Activated B cell treated with CpG ODN at 0.5 μM for 24 hours (primary cell): ENCODE results near the gene DYRK1A. TPM values are rescaled to one million over a fixed set of nuclear protein-coding genes. Genes with fewer than 3 reads are reported as not detected.

Experiments used
- ATAC-seq: fragments of 200-7000 bp; cut with Tn5 transposase; one replicate; pipeline ENCODE4 v1.10.0; 2021; ENCODE audit warnings: low read depth, mild to moderate bottlenecking, moderate library complexity
- CTCF ChIA-PET: fragments of 350-600 bp; sonication (Branson Sonifier 250); formaldehyde crosslinking; loops from one replicate; lab custom pipeline; 2021; ENCODE audit warnings: antibody characterized with exemption; lab: Charles Lee
- POLR2A ChIA-PET: fragments of 350-600 bp; sonication (Branson Sonifier 250); formaldehyde crosslinking; loops from one replicate; lab custom pipeline; 2021; ENCODE audit warnings: antibody characterized with exemption; lab: Charles Lee
- DNase-seq: peaks from one replicate; pipeline ENCODE4 v3.0.0; 2022
- H3K27ac Mint-ChIP-seq: one replicate; pipeline ENCODE4 v1.8.0; 2020; ENCODE audit warnings: mixed read lengths
- H3K27me3 Mint-ChIP-seq: one replicate; pipeline ENCODE4 v1.8.0; 2021; ENCODE audit warnings: mixed read lengths
- H3K36me3 Mint-ChIP-seq: one replicate; pipeline ENCODE4 v1.8.0; 2021; ENCODE audit warnings: low read depth, mixed read lengths
- H3K4me1 Mint-ChIP-seq: one replicate; pipeline ENCODE4 v1.8.0; 2021; ENCODE audit warnings: mixed read lengths
- H3K4me3 Mint-ChIP-seq: one replicate; pipeline ENCODE4 v1.8.0; 2020; ENCODE audit warnings: mild to moderate bottlenecking, mixed read lengths
- H3K9me3 Mint-ChIP-seq: one replicate; pipeline ENCODE4 v1.8.0; 2020; ENCODE audit warnings: mixed read lengths
- intact Hi-C: fragments of 100-400 bp; cut with micrococcal nuclease; formaldehyde crosslinking; loops from one replicate; pipeline ENCODE4 v1.15.1; 2024
- total RNA-seq: library from RNA; stranded (reverse); gene quantifications from 2 replicates; pipeline ENCODE4 v1.2.3, GENCODE V29; 2022
- TF ChIP-seq, protein P1 (sequence below): fragments of 200-600 bp; IDR thresholded peaks from one replicate; pipeline ENCODE4 v1.8.0; 2022; ENCODE audit warnings: antibody characterized with exemption, mild to moderate bottlenecking

Gene DYRK1A
- total RNA-seq, 1 donor from 2014 or later = 99.9 TPM

DNA sequence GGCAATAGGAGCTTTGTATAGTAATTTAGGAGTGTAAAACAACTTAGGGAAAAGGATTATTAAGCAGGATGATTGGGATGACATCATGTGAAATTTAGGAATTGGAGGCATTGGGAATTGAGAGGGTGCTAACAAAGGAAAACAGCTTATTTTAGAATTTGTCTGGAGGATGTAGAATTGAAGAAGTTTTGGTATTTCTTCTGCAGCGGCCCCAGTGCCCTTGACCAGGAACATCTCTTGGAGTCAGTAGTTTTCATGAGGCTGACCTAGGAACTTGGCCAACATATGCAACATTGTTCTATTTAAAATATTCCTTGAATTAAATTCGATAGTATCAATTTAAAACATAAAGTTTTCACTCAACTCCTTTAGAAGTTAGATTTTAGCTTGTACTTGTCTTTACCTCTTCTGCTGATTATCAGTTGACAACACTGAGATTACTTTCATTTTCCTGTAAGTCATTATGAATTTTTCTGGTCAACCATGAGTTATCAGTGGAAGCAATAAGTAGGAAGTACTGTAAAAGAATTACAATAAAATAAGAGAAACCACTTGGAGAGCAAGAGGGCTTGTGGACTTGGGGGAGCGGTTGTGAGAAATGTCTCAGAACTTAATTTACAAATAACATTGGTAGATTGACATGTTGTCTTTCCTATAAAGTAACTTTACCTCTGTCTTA is 52.8 kb downstream of the DYRK1A start:
- intact Hi-C loops = no loop called here
- ChIA-PET CTCF (no interaction called here), POLR2A (no interaction called here)
- Mint-ChIP-seq H3K4me3 (no peak overlapping the region), H3K27me3 (no peaks in the 10 kb centered on the region), H3K9me3 (no peaks in the 10 kb centered on the region), H3K27ac (no peak overlapping the region), H3K36me3 (peaks cover 39% of the 10 kb centered on the region), H3K4me1 (peaks cover 67% of the 10 kb centered on the region)
- DNase-seq (no peak), ATAC-seq (no peak)
- TF ChIP-seq, protein P1, sequence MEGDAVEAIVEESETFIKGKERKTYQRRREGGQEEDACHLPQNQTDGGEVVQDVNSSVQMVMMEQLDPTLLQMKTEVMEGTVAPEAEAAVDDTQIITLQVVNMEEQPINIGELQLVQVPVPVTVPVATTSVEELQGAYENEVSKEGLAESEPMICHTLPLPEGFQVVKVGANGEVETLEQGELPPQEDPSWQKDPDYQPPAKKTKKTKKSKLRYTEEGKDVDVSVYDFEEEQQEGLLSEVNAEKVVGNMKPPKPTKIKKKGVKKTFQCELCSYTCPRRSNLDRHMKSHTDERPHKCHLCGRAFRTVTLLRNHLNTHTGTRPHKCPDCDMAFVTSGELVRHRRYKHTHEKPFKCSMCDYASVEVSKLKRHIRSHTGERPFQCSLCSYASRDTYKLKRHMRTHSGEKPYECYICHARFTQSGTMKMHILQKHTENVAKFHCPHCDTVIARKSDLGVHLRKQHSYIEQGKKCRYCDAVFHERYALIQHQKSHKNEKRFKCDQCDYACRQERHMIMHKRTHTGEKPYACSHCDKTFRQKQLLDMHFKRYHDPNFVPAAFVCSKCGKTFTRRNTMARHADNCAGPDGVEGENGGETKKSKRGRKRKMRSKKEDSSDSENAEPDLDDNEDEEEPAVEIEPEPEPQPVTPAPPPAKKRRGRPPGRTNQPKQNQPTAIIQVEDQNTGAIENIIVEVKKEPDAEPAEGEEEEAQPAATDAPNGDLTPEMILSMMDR = no peak

GRCh38 chr21:37421306-37421705 is 54.7 kb downstream of the DYRK1A start:
- peaks cover 49% of the 10 kb centered on the region for H3K36me3 Mint-ChIP-seq
- DNase-seq (no peak), ATAC-seq (no peak)
- ChIA-PET POLR2A (no interaction called here), CTCF (no interaction called here)
- H3K4me1 Mint-ChIP-seq = peaks cover 47% of the 10 kb centered on the region
- no peak overlapping the region for H3K4me3 Mint-ChIP-seq
- intact Hi-C loops = no loop called here
- no peak overlapping the region for H3K27ac Mint-ChIP-seq
- no peaks in the 10 kb centered on the region for H3K27me3 Mint-ChIP-seq
- TF ChIP-seq, protein P1 = no peak
- H3K9me3 Mint-ChIP-seq = peaks cover 5% of the 10 kb centered on the region

DNA sequence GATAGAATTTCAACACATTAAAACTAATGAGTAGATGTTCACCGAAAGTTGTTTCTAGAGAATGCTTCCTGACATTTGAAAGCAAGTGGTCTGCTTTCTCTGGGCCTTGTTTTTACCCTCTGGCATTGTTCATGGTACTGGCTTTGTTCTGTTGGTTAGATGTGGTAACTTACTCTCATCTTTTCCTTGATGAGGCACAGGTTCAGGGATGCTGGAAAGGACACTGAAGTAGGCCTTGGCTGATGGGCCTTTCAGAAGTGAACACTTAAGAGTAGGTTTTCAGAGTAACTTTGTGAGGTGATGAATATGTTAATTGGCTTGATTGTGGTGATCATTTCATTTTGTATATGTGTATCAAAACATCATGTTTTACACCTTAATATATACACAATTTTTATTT is 55.8 kb downstream of the DYRK1A start:
- TF ChIP-seq, protein P1 = no peak
- CTCF ChIA-PET = no interaction called here
- Mint-ChIP-seq H3K27ac (no peak overlapping the region), H3K36me3 (peaks cover 54% of the 10 kb centered on the region), H3K4me3 (no peak overlapping the region), H3K9me3 (peaks cover 5% of the 10 kb centered on the region), H3K27me3 (no peaks in the 10 kb centered on the region), H3K4me1 (peaks cover 44% of the 10 kb centered on the region)
- POLR2A ChIA-PET = interaction anchor here (0.5 kb wide), 1 partner anchor 51 kb away, joined by 3 read pairs; no protein-coding TSS in a partner anchor
- ATAC-seq (no peak), DNase-seq (no peak)
- intact Hi-C loops = no loop called here

DNA sequence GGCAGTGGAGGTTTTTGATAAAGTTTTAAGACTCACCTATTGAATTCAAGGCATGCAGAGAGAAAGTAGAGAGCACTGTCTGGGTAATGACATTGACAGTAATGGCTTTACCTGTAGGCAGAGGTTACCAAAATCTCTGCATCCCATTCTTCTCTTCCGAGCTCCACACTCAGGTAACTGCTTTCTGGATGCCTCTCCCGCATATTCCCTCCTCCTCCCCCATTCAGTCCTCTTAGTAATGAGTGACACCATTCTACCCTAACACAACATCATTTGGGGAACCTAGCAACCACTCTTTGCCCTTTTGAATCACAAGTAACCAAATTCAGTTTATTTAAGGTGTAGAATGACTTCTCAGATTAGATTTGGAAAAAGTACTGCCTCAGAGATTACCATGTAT is 56.5 kb downstream of the DYRK1A start:
- TF ChIP-seq, protein P1 = no peak
- Mint-ChIP-seq H3K27ac (no peak overlapping the region), H3K36me3 (peaks cover 57% of the 10 kb centered on the region), H3K9me3 (peaks cover 5% of the 10 kb centered on the region), H3K4me3 (no peak overlapping the region), H3K27me3 (no peaks in the 10 kb centered on the region), H3K4me1 (peaks cover 40% of the 10 kb centered on the region)
- POLR2A ChIA-PET = interaction anchor here (0.5 kb wide), 1 partner anchor 51 kb away, joined by 3 read pairs; no protein-coding TSS in a partner anchor
- intact Hi-C loops = no loop called here
- ATAC-seq (no peak), DNase-seq (no peak)
- CTCF ChIA-PET = no interaction called here

- Mint-ChIP-seq H3K36me3 (peaks cover 66% of the 10 kb centered on the region), H3K9me3 (peaks cover 6% of the 10 kb centered on the region), H3K4me3 (no peak overlapping the region), H3K27ac (no peak overlapping the region), H3K27me3 (no peaks in the 10 kb centered on the region), H3K4me1 (peaks cover 39% of the 10 kb centered on the region)
- TF ChIP-seq, protein P1 = no peak
- ChIA-PET CTCF (no interaction called here), POLR2A (no interaction called here)
- no peak for DNase-seq
- intact Hi-C loops = no loop called here
- no peak for ATAC-seq
These were observed 57.8 kb downstream of the DYRK1A start for GRCh38 chr21:37424396-37424795.
